Measurements from ENCODE around the gene SLC6A3.
"Not testable (repeated sequence)": the region's sequence is repeated elsewhere in the genome, so short reads cannot be mapped to it uniquely, and the experiment has no call there.

The SLC6A3 gene

GRCh38 chr5:1465117-1465516 is 19.9 kb upstream of the SLC6A3 start:
- DNase-seq (ENCODE audit: low read depth in 2 of 2), result no peak

- DNase-seq (ENCODE audit: low read depth in 2 of 2), result no peak
These were observed 19.3 kb upstream of the SLC6A3 start for GRCh38 chr5:1464511-1464910.

- no peak for DNase-seq (ENCODE audit: low read depth in 2 of 2)
These were observed 18.8 kb upstream of the SLC6A3 start for GRCh38 chr5:1464096-1464446.

- no peak for DNase-seq (ENCODE audit: low read depth in 2 of 2)
These were observed 18.3 kb upstream of the SLC6A3 start for GRCh38 chr5:1463326-1464095.

- DNase-seq (ENCODE audit: low read depth in 2 of 2), result no peak
These were observed 17.1 kb upstream of the SLC6A3 start for GRCh38 chr5:1462358-1462757.

GRCh38 chr5:1461396-1461795 is 16.2 kb upstream of the SLC6A3 start:
- no peak for DNase-seq (ENCODE audit: low read depth in 2 of 2)

GRCh38 chr5:1460054-1460682 is 14.9 kb upstream of the SLC6A3 start:
- no peak for DNase-seq (ENCODE audit: low read depth in 2 of 2)

- not testable (repeated sequence) for DNase-seq (ENCODE audit: low read depth in 2 of 2)
These were observed 14.2 kb upstream of the SLC6A3 start for GRCh38 chr5:1459435-1459834.

- not testable (repeated sequence) for DNase-seq (ENCODE audit: low read depth in 2 of 2)
These were observed 11.1 kb upstream of the SLC6A3 start for GRCh38 chr5:1456110-1456881.

GRCh38 chr5:1453613-1454012 is 8.4 kb upstream of the SLC6A3 start:
- DNase-seq (ENCODE audit: low read depth in 2 of 2), result no peak

- DNase-seq (ENCODE audit: low read depth in 2 of 2), result no peak
These were observed 3.9 kb upstream of the SLC6A3 start for GRCh38 chr5:1449081-1449630.

GRCh38 chr5:1448511-1449011 is 3.3 kb upstream of the SLC6A3 start:
- DNase-seq (ENCODE audit: low read depth in 2 of 2), result no peak

GRCh38 chr5:1447671-1448361 is 2.6 kb upstream of the SLC6A3 start:
- DNase-seq (ENCODE audit: low read depth in 2 of 2), result no peak

GRCh38 chr5:1446602-1447343 is 1.5 kb upstream of the SLC6A3 start:
- no peak for DNase-seq (ENCODE audit: low read depth in 2 of 2)

- DNase-seq (ENCODE audit: low read depth in 2 of 2), result no peak
These were observed 705 bp upstream of the SLC6A3 start for GRCh38 chr5:1445689-1446601.

GRCh38 chr5:1444361-1445189 is 665 bp downstream of the SLC6A3 start:
- no peak for DNase-seq (ENCODE audit: low read depth in 2 of 2)

- no peak for DNase-seq (ENCODE audit: low read depth in 2 of 2)
These were observed 1.3 kb downstream of the SLC6A3 start for GRCh38 chr5:1443991-1444360.

GRCh38 chr5:1443171-1443570 is 2.1 kb downstream of the SLC6A3 start:
- no peak for DNase-seq (ENCODE audit: low read depth in 2 of 2)
